ENCODE data around the gene GTF3C1.

The GTF3C1 gene

GRCh38 chr16:27482397-27483087, 67.2 kb downstream of the GTF3C1 start:
- no peaks in the 10 kb centered on the region for H4K20me1 ChIP-seq (ENCODE audit: insufficient read depth, low read length)
- peaks cover 3% of the 10 kb centered on the region; the same call in 1 of the 2 replicates for H3K36me3 ChIP-seq (replicated peaks; ENCODE audit: insufficient read depth, low read length)
- no peaks in the 10 kb centered on the region for H3K9me2 ChIP-seq (replicated peaks; ENCODE audit: insufficient read depth, low read length)
- no peak overlapping the region for H3K9ac ChIP-seq (ENCODE audit: low read length)
- DNase-seq, result no peak
- H2AFZ ChIP-seq (ENCODE audit: low read length), result no peak overlapping the region
- no peak overlapping the region for H3K4me3 ChIP-seq (ENCODE audit: low read length)
- H3K9me3 ChIP-seq (replicated peaks; ENCODE audit: insufficient read depth, low read length), result no peaks in the 10 kb centered on the region
- H3K27ac ChIP-seq (ENCODE audit: low read length), result no peak overlapping the region
- H3K4me1 ChIP-seq (ENCODE audit: low read length), result no peaks in the 10 kb centered on the region
- no peaks in the 10 kb centered on the region for H3K27me3 ChIP-seq (replicated peaks; ENCODE audit: insufficient read depth, low read length)
- TF ChIP-seq CTCF (IDR thresholded peaks at IDR 0.05; ENCODE audit: low read length), result no peak
- TF ChIP-seq EZH2phosphoT487 (IDR thresholded peaks at IDR 0.05; ENCODE audit: low read length), result no peak
- TF ChIP-seq EZH2 (optimal IDR thresholded peaks at IDR 0.05; ENCODE audit: low read depth, low read length), result no peak
- H3K4me2 ChIP-seq (ENCODE audit: low read depth, low read length), result no peak overlapping the region
- no peaks in the 10 kb centered on the region for H3F3A ChIP-seq (ENCODE audit: insufficient read depth, low read length)
- no peaks in the 10 kb centered on the region for H3K79me2 ChIP-seq (ENCODE audit: low read length)

GRCh38 chr16:27481282-27481934, 68.3 kb downstream of the GTF3C1 start:
- Histone ChIP-seq H3K4me1 (ENCODE audit: low read length) (no peaks in the 10 kb centered on the region), H3K79me2 (ENCODE audit: low read length) (no peaks in the 10 kb centered on the region), H3K36me3 (replicated peaks; ENCODE audit: insufficient read depth, low read length) (peaks cover 3% of the 10 kb centered on the region; the same call in 1 of the 2 replicates), H3K27ac (ENCODE audit: low read length) (no peak overlapping the region), H3K27me3 (replicated peaks; ENCODE audit: insufficient read depth, low read length) (no peaks in the 10 kb centered on the region), H3K9ac (ENCODE audit: low read length) (no peak overlapping the region), H3K4me2 (ENCODE audit: low read depth, low read length) (no peak overlapping the region), H3F3A (ENCODE audit: insufficient read depth, low read length) (no peaks in the 10 kb centered on the region), H3K9me3 (replicated peaks; ENCODE audit: insufficient read depth, low read length) (no peaks in the 10 kb centered on the region), H4K20me1 (ENCODE audit: insufficient read depth, low read length) (no peaks in the 10 kb centered on the region), H3K4me3 (ENCODE audit: low read length) (no peak overlapping the region), H2AFZ (ENCODE audit: low read length) (no peak overlapping the region), H3K9me2 (replicated peaks; ENCODE audit: insufficient read depth, low read length) (no peaks in the 10 kb centered on the region)
- no peak for DNase-seq
- no peak for TF ChIP-seq EZH2 (optimal IDR thresholded peaks at IDR 0.05; ENCODE audit: low read depth, low read length)
- no peak for TF ChIP-seq CTCF (IDR thresholded peaks at IDR 0.05; ENCODE audit: low read length)
- TF ChIP-seq EZH2phosphoT487 (IDR thresholded peaks at IDR 0.05; ENCODE audit: low read length), result no peak

GRCh38 chr16:27480761-27481160, 69.0 kb downstream of the GTF3C1 start:
- Histone ChIP-seq H3K36me3 (replicated peaks; ENCODE audit: insufficient read depth, low read length) (peaks cover 3% of the 10 kb centered on the region; the same call in 1 of the 2 replicates), H4K20me1 (ENCODE audit: insufficient read depth, low read length) (no peaks in the 10 kb centered on the region), H3K4me1 (ENCODE audit: low read length) (no peaks in the 10 kb centered on the region), H3K27me3 (replicated peaks; ENCODE audit: insufficient read depth, low read length) (no peaks in the 10 kb centered on the region), H3K9me2 (replicated peaks; ENCODE audit: insufficient read depth, low read length) (no peaks in the 10 kb centered on the region), H3K79me2 (ENCODE audit: low read length) (no peaks in the 10 kb centered on the region), H3K9ac (ENCODE audit: low read length) (no peak overlapping the region), H3F3A (ENCODE audit: insufficient read depth, low read length) (no peaks in the 10 kb centered on the region), H3K27ac (ENCODE audit: low read length) (no peak overlapping the region), H3K4me3 (ENCODE audit: low read length) (no peak overlapping the region), H3K4me2 (ENCODE audit: low read depth, low read length) (no peak overlapping the region), H3K9me3 (replicated peaks; ENCODE audit: insufficient read depth, low read length) (no peaks in the 10 kb centered on the region), H2AFZ (ENCODE audit: low read length) (no peak overlapping the region)
- no peak for DNase-seq
- no peak for TF ChIP-seq EZH2 (optimal IDR thresholded peaks at IDR 0.05; ENCODE audit: low read depth, low read length)
- TF ChIP-seq CTCF (IDR thresholded peaks at IDR 0.05; ENCODE audit: low read length), result no peak
- TF ChIP-seq EZH2phosphoT487 (IDR thresholded peaks at IDR 0.05; ENCODE audit: low read length), result no peak

Measured in MM.1S (cell line).